HG03025 (cell line): ENCODE results near the gene AP3S2.
"Not testable (repeated sequence)": the region's sequence is repeated elsewhere in the genome, so short reads cannot be mapped to it uniquely, and the experiment has no call there.

Source experiments
- ATAC-seq: cut with Tn5 transposase; IDR thresholded peaks from one replicate; pipeline ENCODE4 v1.9.1; 2021; ENCODE audit warnings: mild to moderate bottlenecking, moderate library complexity; ENCODE audit not compliant: unreplicated experiment, low FRiP score

AP3S2 gene

DNA sequence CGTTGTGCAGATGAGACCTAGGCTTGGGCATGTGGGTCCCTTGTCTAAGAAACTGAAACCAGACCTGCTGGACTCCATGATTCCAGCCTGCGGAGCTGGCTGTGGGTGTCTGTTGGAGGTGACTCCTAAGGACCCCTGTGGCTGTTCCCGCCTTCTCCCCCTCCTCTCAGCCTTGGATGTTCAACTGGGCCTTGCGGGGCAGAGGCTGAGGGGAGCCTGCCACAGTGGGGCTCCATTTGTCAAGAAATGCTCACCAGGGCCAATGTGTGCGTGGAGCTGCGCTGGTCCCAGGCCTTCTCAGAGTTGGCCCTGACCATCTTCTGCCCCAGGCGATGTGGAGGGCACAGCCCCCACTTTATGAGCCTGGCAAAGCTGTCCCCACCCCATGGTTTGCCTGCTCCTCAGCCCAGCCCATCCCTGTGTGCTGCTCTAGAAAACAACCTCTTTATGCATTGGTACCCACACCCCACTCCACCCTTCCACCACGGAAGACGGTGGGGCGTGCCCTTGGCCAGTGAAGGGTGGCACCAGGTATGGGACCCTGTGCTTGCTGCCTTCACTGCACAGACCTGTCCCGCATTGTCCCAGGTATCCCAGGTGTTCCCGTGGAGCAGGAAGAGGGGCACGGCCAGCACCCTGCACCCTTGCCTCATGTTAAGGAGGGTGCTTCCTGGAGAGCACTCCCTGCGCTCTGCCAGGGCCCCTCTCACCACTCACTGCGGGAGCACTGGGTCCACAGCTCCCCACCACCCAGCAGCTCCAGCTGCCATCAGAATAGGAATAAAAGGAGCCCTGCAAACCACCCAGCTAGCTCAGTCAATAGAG, 109.7 kb downstream of the AP3S2 start:
- no peak for ATAC-seq

- ATAC-seq: no peak
Measured at GRCh38 chr15:89783111-89783860, 110.5 kb downstream of the AP3S2 start.

DNA sequence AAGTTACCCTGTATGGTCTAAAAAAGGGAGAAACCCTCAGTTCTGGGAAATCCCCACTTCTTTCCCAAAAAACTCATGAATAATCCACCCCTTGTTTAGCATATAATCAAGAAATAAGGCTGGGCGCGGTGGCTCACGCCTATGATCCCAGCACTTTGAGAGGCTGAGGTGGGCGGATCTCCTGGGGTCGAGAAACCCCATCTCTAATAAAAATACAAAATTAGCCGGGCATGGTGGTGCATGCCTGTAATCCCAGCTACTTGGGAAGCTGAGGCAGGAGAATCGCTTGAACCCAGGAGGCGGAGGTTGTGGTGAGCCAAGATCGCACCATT, 111.2 kb downstream of the AP3S2 start:
- ATAC-seq: not testable (repeated sequence)

DNA sequence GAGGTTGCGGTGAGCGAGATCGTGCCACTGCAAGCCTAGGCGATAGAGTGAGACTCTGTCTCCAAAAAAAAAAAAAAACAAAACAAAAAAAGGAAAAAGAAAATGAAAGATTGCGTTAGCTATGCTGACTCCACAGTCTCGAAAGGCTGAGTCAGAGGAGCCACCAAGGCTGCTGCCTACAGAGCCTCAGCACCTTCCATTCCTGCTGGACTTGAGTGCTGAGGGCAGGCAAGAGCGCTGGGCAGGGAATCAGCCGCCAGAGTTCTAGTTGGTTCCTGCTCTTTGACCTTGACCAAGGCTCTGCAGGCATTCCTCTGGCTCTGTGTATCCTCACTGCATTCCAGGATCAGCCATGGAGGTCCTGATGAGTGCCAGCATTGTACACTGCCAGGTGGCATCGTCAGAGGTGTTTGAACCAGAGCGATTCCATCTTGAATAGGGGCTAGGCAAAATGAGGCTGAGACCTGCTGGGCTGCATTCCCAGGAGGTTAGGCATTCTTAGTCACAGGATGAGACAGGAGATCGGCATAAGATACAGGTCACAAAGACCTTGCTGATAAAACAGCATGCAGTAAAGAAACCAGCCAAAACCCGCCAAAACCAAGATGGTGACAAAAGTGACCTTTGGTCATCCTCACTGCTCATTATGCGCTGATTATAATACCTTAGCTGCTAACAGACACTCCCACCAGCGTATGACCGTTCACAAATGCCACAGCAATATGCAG, 111.7 kb downstream of the AP3S2 start:
- ATAC-seq: no peak

- no peak for ATAC-seq
Measured at GRCh38 chr15:89781055-89781454, 112.7 kb downstream of the AP3S2 start.

- no peak for ATAC-seq
Measured at GRCh38 chr15:89780601-89781000, 113.2 kb downstream of the AP3S2 start.
